ENCODE data around the gene GRB2.

- TF ChIP-seq, protein P1, sequence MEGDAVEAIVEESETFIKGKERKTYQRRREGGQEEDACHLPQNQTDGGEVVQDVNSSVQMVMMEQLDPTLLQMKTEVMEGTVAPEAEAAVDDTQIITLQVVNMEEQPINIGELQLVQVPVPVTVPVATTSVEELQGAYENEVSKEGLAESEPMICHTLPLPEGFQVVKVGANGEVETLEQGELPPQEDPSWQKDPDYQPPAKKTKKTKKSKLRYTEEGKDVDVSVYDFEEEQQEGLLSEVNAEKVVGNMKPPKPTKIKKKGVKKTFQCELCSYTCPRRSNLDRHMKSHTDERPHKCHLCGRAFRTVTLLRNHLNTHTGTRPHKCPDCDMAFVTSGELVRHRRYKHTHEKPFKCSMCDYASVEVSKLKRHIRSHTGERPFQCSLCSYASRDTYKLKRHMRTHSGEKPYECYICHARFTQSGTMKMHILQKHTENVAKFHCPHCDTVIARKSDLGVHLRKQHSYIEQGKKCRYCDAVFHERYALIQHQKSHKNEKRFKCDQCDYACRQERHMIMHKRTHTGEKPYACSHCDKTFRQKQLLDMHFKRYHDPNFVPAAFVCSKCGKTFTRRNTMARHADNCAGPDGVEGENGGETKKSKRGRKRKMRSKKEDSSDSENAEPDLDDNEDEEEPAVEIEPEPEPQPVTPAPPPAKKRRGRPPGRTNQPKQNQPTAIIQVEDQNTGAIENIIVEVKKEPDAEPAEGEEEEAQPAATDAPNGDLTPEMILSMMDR (IDR thresholded peaks at IDR 0.05; ENCODE audit: insufficient read depth, low read length, poor library complexity, severe bottlenecking), result no peak
- TF ChIP-seq EZH2phosphoT487 (conservative IDR thresholded peaks at IDR 0.05; ENCODE audit: low read length), result no peak
Measured at GRCh38 chr17:75352079-75352569, 53.4 kb downstream of the GRB2 start.

Data from SU-DHL-6 (cell line).